ENCODE results near the gene DDX1.

Gene DDX1

DNA sequence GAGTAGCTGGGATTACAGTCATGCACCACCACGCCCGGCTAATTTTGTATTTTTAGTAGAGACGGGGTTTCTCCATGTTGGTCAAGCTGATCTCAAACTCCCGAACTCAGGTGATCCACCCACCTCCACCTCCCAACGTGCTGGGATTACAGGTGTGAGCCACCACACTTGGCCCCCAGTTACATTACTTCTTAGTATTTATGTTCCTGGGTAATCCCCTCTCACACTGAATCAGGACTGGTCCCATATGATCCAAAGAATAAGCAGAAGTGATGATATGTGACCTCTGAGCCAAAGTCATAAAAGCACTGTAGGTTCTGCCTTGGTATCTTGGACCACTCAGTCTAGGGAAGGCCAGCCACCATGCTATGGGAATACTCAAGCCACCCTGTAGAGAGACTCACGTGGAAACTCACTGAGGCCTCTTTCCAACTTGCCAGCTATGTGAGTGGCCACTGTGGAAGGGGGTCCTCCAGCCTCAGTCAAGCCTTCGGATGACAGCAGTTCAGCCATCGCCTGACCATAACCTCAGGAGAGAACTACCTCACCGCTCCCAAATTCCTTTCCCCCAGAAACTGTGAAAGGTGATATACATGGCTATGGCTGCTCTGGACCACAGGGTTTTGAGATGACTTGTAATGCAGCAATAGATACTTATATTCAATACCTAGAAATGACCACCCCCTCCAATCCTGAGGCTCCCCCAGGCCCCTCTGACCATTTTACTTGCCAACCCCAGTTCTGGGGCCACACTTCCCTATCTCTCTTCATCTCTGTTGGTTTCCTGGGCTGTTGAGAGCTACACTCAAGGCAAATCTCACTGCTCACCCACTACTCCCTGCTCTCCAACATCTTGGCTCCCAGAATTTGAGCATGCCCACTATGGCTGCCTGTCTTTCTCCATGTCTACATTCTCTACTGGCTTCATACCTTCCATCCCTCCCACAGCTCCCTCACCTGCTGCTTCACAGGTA, 80.5 kb downstream of the DDX1 start:
- no peaks in the 10 kb centered on the region; the same call in 1 of the 2 replicates for H3K9me3 ChIP-seq
- H3K4me3 ChIP-seq (ENCODE audit: low read depth, low read length), result no peak overlapping the region
- H3K4me1 ChIP-seq, result no peaks in the 10 kb centered on the region
- H3K27me3 ChIP-seq, result no peaks in the 10 kb centered on the region
- H3K36me3 ChIP-seq, result no peaks in the 10 kb centered on the region
- DNase-seq, result no peak
- TF ChIP-seq, protein P1, sequence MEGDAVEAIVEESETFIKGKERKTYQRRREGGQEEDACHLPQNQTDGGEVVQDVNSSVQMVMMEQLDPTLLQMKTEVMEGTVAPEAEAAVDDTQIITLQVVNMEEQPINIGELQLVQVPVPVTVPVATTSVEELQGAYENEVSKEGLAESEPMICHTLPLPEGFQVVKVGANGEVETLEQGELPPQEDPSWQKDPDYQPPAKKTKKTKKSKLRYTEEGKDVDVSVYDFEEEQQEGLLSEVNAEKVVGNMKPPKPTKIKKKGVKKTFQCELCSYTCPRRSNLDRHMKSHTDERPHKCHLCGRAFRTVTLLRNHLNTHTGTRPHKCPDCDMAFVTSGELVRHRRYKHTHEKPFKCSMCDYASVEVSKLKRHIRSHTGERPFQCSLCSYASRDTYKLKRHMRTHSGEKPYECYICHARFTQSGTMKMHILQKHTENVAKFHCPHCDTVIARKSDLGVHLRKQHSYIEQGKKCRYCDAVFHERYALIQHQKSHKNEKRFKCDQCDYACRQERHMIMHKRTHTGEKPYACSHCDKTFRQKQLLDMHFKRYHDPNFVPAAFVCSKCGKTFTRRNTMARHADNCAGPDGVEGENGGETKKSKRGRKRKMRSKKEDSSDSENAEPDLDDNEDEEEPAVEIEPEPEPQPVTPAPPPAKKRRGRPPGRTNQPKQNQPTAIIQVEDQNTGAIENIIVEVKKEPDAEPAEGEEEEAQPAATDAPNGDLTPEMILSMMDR (IDR thresholded peaks at IDR 0.05; ENCODE audit: low read depth, low read length), result no peak

DNA sequence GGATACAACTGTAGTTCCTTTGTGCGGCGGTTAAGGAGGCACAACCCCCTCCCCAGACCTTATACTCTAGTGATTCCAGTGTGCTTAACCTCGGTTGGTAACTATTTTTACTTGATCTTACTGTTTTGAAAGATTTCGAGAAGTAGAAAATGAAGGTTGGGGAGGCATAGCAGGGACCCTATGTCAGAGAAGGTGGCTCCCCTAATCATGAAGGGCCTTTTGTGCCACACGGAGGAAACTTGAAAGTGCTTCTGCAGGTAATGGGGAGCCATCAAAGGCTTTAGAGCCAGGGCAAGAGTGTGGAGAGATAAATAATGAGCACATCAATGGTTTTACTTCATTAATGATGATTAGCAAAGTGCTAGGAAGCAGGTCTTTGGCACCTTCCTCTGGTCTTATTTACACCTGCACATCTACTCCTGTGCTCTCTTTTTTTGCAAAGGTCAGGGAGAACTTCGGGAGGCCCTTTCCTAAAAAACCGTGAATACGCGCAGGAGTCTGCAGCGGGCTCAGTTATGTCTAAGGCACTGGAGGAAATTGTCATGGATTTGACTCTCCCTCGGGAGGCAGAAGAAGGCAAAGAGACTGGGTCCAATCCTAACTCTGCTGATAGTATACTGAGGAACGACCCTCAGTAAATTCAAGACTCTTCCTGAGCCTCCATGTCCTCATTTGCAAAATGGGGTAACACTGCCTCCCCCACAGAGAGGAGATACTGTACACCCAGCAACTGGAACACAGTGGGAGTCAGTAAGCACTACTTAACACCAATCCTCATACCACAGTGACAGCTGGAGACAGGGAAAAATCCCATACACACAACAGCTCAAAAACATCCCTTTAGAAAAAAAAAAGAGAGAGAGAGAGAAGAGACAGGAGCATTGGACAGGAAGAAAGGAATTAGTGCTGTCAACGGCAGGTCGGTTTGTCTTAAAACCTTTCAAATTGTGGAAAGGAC, 81.6 kb downstream of the DDX1 start:
- no peak for DNase-seq
- H3K4me1 ChIP-seq, result no peaks in the 10 kb centered on the region
- no peaks in the 10 kb centered on the region for H3K27me3 ChIP-seq
- no peak overlapping the region for H3K4me3 ChIP-seq (ENCODE audit: low read depth, low read length)
- TF ChIP-seq, protein P1 (IDR thresholded peaks at IDR 0.05; ENCODE audit: low read depth, low read length), result no peak
- H3K36me3 ChIP-seq, result no peaks in the 10 kb centered on the region
- no peaks in the 10 kb centered on the region; the same call in 1 of the 2 replicates for H3K9me3 ChIP-seq

DNA sequence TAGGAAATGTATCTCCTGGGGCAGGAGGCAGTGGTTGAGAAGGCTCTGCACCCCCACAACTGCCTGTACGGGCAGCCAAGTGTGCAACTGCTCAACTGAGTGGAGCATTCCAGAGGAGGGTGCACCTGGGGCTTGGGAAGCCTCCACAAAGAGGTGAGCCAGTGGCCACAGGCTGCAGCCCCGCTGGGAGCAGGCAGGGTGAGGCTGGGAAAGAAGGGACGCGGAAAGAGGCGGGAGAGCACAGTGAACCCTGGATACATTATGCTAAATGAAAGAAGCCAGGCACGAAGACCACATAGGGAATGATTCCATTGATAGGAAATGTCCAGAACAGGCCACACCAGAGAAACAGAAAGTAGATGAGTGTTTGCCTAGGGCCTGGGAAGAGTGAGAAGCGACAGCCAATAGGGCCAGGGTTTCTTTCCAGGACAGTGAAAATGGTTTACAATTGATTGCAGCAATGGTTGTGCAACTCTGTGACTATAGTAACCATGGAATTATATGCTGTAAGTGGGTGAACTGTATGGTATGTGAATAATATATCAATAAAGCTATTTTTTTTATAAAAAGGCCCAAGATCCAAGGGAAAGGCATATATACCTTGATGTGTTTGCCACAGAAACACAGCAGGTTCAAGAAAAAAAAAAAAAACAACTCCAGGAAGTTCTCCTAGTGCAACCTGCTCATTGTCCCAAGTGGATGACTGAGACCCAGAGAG, 82.4 kb downstream of the DDX1 start:
- DNase-seq, result no peak
- TF ChIP-seq, protein P1 (IDR thresholded peaks at IDR 0.05; ENCODE audit: low read depth, low read length), result no peak
- H3K27me3 ChIP-seq, result no peaks in the 10 kb centered on the region
- H3K4me3 ChIP-seq (ENCODE audit: low read depth, low read length), result no peak overlapping the region
- H3K9me3 ChIP-seq, result no peaks in the 10 kb centered on the region; the same call in 1 of the 2 replicates
- no peaks in the 10 kb centered on the region for H3K4me1 ChIP-seq
- no peaks in the 10 kb centered on the region for H3K36me3 ChIP-seq

DNA sequence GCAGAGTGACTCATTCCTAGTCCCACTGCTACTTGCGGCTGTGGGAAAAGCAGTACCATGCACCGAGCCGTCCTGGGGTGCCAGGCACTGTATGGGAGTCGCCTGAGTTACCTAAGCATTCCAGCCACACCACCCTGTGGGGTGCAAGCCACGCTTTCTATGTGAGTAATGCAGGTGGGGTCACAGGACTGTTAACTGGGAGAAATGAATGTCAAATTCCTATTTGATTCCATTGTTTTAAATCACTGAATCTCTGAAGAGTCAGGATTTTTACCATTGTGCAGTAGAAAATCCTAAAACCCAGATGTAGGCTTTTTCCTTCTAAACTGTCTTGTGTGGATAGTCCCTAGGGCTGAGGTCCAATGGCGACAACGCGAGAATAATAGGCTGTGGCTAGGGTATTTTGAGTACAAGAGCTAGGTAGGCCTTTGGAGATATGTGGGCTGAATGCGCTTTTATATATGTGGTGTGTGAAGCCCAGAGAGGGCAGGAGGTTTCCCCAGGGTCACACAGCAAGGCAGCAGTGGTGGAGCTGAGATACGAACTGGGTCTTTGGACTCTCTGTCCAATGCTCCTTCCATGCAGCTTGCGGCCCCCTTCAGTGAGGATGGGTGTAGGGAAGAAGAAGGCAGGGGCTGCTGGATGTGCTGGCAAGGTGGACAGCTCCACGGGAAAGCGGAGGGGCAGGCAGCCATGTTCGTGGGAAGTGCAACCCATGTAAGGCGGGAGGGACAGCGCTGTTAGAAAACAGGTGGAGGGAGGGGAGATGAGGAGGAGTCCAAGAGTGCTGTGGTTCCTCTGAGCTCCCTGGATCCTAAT, 83.2 kb downstream of the DDX1 start:
- no peaks in the 10 kb centered on the region for H3K36me3 ChIP-seq
- DNase-seq, result no peak

More for the DNA sequence above, 83.2 kb downstream of the DDX1 start:
- H3K27me3 ChIP-seq, result no peaks in the 10 kb centered on the region
- TF ChIP-seq, protein P1 (IDR thresholded peaks at IDR 0.05; ENCODE audit: low read depth, low read length), result no peak
- H3K4me3 ChIP-seq (ENCODE audit: low read depth, low read length), result no peak overlapping the region
- no peaks in the 10 kb centered on the region; the same call in 1 of the 2 replicates for H3K9me3 ChIP-seq
- H3K4me1 ChIP-seq, result no peaks in the 10 kb centered on the region
